ENCODE results near the gene HOXA7.

The HOXA7 gene

DNA sequence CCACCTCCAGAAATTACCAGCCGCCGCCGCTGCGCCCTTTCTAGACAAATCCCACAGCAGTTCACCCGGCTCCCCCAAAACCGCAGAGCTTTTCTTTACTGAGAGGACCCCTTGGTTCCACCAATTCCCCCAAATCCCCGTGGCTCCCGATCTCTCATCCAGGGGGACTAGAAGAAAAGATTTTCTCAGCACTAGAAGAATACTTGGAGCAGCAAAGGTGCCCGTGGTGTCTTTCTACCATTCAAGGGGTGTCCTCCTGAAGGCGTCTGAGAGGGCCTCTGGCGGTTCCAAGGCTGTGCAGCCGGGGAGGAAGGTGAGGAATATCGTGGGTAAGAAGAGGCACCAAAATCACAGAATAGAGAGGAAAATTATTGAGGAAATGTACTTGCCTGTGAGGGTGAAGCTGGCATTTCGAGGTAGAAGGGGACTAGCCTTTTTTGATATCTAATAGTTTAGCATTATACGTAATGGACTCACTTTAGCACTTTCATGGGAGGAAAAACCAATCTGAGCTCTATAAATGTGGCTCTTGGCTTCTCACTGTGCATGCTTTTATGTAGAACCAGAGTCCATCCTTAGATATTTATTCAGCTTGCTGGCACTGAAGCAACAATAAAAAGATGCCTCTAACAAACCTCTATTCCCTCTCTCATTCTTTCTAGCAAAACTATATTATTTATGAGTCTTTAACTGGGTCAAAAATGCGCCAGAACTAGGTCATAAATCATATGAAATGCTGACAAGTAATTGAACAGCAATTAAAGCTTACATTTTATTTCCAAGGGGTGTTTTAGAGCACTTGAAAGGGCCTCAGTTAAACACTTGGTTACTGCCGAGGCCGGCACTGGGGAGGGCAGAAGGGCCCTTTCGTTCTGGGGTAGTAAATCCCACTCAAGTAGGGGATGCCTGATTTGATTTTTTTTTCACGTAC lies 40.2 kb downstream of the HOXA7 start:
- DNase-seq, result no peak

DNA sequence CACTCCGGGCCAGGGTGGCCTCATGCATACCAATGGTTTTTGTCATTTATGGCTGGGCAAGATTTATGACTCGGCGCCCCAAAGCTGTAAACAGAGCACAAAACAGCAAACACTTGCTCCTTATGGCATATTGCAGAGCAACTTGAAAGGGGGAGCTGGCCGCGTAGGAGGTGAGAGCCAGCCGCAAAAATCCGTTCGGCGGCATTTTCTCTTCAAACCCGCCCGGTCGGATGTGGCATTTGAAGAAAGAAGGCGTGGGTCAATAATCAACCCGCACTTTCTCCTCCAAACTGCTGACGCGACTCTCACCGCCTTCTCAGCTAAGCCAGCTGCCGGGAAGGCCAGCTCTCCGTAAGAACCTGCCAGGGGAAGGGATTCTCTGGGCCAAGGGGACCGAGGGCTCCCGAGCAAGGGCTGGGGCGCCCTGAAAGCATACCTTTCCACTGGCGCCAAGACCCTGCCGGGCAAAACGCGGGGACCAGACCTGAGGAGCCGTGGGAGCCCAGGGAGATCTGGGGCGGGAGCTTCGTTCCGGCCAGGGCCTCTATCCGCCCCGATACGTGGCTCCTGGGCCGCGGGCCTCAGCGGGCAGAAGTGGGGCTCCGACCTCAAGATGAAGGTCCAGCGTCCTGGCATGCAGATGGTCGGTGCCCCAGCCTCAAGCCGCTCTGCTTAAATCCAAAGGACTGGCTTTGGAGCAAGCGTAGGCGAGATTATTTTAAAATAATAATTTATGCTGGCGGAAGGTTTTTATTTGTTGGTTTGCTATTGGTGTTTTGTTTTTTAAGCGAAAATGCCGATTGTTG lies 41.1 kb downstream of the HOXA7 start:
- DNase-seq, result no peak

DNA sequence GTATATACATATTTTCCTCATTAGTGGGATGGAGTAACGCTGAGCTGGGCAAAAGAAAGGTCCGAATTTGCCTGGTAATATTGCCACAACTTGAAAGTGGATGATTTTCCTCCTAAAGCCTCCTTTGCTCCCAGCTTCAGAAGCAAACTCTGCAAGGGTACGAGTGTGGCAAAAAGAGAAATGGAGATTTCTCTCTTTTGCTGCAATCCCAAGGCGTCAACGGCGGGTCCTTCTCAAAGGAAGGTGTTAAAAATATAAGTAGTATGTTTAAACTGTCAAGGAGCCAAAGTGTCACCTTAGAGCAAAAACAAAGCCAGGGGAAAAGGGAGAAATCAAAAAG lies 41.6 kb downstream of the HOXA7 start:
- DNase-seq, result no peak

DNA sequence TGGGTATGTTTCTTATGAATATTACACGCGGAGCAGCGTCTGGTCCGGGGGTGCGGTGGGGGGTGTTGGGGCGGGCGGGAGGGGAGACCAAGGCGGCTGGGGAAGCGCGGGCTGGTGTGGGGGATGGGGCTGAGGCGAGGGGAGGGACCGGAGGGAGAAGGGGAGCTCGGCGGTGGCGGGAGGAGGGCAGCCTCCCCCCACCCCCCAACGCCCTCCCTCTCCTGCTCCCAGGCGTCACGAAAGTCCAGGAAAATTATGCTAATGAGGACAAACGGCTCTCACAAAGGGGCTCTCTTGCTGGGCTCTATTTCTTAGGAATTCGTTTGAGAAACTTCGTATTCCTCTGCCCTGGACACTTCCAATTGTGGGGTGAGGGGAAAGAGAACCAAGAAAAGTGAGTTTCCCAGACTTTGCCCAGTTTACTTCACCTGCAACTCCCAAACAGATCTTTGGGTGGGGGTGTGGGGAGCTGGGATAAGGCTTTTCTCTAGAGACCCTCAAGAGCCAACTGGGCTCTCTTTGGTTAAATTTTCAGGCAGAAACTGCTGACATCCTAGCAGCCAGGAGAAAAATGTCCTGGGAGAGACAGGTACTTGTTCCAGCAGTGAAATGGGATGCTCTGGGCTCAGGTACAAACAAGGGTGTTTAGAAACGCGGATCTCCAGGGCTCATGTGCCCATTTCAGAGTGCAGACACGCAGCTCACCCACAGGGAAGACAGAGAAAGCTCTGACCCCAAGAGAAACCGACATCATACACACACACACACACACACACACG lies 42.3 kb downstream of the HOXA7 start:
- no peak for DNase-seq

DNA sequence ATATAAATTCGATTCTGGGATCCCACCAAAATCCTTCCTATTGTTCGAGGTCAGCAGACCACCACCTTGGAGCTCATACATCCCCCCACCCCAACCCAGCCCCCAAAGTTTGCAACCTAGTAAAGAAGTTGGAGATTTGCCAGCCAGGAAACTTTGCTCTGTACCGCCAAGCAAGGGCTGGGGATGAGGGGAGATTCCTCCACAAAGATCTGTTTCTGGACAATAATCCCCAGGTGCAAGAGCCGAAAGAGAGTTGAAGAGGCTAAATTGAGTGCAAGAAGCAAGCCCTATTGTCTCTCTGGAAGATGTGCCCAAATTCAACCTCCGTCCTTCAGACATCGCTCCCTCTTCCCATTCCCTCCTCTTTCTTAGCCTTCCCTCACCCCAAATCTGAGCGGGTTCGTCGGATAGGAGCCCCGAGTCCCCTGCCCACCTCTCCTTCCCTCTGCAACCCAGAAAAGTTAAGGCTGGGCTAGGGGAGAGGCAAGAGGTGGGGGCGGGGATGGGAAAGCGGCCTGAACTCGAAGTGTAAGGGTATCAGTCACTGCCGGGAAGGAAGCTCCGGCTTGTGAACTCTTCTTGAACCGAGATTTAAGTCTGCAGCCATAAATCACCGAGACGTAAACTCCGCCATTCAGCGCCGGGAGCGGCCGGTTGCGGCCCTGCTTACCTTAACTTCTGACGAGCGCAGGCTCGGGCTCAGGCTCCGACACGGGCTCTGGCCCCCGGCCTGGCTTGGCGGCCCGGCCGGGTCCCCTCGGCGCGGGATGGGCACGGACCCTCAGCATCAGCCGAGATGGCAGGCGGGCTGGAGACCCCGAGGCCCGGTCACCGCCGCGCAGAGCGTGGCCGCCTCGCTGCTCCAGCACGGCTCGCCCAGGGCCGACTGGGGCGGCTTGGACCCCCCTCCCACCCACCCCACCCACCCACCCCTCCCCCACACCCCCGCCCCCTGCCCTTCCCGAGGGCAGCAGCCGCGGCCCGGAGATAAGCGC lies 43.2 kb downstream of the HOXA7 start:
- DNase-seq, result no peak

DNA sequence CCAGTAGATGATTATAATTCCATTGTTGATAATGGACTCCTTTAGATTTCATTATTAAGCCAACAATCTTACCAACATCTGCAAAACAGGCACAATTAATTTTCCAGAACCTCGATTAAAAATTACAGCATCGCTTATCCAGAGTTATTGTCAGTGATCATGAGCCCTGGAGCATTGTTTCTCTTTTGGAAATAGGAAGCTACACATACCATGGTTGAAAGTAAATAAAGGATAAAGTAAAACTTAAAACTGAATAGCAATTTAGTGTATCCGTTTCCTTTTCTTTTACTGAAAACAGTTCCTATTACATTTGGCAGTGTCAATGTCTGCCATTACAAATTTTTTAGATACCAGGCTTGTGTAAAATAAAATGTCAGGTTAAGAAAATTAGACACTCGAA lies 44.1 kb downstream of the HOXA7 start:
- no peak for DNase-seq

DNA sequence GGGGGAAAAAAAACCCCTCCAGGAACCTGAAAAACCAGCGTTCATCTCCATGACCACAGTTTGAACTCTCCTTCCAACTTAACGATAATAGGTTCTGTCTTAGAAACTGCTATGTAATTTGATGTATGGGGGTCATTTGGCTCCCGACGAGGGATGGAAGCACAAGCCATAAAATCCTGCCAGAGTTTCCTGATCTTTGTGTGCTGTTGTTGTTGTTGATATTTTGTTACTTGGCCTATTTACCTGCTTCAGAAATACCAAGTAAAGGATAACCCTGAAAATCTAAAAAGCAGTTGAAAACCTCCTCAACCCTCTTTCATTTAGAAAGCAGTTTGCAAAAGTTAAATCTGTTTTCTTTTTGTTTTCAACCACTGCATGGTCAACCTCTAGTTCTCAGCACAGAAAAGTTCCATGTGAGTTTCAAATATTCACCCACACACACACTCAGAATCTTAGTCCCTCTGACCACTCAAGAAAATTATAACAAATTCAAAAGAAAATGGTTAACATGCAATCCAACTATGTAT lies 44.7 kb downstream of the HOXA7 start:
- DNase-seq, result no peak

DNA sequence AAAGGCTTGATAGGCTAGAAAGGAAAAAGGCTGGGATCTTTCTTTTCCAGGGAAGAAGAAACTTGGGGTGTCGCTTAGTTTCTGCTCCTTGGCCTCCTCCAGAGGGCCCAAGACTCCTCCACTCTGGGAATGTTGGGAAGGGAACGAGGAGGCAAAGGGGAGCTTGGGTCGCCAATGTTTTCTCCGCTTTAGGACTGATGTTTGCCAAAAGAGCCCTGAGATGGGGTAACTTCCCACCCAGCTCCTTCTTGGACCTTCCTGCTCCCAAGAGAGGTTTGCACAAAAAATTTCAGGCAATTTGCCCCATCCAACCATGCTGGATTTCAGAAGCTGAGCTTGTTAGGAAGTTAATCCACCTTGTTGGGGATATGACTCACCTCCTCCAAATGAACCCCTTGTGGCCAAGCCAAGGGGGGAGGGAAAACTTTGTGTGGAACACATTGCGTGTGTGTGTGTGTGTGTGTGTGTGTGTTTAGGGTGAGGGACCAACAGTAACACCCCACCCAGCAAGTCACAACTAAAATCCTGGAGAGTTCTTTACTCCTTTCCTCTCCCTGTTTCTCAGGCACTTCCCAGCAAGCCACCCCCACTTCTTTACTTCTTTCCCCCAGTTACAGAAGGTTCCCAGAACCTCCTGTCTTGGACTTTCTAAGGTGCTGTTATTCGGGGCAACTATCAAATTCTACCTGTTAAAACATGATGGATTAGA lies 45.3 kb downstream of the HOXA7 start:
- DNase-seq, result no peak

DNA sequence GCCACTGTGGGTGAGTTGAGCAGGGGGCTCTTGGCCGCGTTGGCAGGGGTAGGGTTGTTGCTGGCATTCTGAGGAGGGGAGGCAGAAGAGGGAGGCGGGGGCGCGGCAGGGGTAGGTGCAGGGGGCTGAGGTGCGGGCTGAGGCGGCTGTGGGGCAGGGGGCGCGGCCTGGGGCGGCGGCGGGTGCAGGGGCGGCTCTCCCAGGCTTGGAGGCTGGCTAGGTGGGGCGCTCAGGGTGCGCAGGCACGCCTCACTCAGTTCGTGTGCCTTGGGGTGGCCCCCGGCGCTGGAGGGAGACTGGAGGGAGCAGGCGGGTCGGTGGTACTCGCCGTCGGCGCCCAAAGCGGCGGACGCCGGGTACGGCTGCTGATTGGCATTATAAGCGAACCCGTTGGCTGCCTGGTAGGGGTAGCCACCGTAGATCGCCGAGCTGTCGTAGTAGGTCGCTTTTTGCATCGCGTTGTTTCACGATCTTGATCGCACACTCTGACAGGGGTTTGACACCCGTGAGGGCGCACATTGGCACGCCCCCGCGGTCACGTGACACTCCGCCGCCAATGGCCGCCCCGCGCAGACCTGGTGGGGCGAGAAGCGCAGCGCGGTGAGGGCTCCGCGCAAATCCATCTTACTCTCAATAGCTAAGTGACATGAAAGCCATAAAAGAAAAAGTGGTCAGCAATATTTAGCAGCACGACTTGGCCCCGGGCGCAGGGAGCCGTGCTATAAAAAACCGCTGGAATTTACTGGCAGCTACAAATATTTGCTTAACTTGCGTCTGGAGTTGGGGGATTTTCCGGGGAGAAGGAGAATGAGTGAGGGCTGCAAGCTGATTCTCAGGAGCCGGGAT lies 46.1 kb downstream of the HOXA7 start:
- no peak for DNase-seq

DNA sequence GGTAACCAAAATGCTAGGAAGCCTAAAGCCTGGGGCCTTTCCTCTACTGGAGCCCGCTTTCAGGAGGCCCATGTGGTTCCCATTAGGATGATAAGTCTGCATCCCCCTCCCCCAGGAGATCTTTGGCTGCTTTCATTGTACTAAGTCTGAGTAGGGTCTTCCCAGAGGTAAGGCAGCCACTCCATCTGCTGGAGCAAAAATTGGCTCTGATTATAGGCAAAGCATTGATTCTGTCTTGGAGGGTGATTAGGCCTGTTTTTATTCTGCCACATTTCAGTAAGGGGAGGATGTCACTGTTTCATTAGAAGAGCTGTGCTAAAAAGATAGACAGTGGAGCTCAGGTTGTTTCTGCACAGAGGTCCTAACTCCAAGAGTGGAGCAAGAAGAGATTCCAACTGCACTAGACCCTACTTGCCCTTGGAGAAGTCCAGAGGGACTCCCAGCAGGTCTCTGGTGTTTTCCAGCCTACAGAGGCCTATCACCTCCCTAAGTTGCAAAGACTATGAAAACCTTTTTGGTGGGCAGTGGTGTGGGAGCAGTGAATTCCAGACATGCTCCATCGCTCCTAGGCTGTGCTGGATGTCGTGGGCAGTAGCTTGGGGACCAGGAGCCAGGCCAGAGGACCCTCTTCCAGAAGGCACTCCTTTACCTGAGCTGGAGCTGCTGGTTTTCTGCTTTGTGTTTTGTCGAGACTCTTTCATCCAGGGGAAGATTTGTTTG lies 46.8 kb downstream of the HOXA7 start:
- DNase-seq, result no peak

DNA sequence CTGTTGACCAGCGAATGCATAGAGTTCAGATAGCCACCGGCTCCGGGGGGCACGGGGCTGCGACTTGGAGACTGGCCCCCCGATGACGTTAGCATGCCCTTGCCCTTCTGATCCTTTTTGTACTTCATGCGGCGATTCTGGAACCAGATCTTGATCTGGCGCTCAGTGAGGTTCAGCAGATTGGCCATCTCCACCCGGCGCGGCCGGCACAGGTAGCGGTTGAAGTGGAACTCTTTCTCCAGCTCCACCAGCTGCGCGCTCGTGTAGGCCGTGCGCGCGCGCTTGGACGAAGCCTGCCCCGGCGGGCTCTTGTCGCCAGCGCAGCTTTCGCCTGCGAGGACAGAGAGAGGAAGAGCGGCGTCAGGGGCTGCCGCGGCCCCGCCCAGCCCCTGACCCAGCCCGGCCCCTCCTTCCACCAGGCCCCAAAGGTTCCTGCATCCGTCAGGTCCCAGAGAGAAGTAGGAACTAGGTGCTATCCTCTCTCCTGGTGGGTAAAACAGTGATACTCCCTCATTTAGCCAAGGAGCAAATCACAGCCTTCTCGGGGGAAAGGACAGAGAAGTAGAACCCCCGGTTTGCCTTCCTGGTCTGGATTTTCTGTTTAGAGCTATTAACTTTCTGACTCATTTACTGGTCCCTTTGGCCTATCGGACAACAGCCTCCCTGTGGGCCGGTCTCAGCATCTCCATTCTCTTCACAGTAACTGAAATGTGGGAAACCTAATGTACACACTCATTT lies 47.9 kb downstream of the HOXA7 start:
- DNase-seq, result no peak

DNA sequence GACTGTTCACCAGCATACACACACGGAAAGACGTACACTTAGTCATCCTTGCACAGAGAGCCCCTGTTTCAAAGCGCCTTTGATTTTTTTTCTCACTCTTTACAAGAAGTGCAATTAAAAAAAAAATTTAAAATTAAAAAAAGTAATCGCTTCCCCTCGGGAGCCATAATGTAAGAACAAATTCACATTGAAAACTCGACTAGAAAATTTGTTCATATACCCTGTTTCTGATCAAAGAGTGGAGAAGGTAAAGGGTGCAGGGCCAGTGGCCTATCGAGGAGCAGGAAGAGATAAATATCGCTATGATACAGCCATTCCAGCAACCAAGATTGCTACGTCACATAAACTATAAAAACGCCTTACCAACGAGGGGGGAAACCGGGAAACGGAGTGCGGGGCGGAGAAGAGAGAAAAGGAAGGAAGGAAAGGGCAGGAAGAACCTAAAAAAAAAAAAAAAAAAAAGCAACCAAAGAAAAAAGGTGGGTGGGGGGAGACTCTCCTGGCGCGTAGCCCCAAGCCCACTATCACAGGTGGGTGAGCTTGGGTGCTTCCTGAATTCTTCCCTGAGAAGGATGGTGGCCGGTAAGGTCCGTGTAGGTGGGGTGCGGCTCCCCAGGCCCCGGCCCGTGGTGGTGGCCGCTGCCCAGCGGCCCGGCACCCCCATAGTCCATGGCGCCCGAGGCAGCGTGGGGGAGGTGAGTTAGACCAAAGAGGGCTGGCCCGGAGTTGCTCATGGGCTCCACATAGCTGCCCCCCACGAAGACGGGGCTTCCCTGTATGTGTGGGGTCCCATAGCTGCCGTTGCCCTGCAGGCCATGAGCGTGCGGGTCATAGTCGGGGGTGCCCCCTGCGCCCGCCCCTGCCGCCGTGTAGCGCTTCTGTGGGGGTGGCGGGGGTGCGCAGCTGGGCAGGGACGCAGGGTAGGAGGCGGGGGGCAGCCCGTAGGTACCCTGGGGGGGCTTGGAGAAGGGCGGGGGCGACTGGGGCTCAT lies 48.8 kb downstream of the HOXA7 start:
- no peak for DNase-seq

DNA sequence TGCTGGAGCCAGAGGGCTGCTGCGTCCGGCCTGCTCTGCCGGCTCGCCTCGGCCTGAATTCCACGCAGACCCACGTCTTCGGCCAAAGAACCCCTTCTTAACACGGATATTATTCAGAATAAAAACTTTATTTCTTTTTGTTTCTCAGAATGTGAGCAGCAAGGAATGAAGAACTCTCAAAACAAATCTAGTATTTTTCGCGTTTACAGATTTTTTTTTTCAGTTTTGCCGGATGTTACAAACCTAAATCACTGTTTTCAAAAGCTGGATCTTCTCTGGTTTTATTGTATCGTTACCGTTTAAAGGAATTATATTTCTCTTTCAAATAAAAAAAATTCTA lies 49.6 kb downstream of the HOXA7 start:
- DNase-seq, result no peak

DNA sequence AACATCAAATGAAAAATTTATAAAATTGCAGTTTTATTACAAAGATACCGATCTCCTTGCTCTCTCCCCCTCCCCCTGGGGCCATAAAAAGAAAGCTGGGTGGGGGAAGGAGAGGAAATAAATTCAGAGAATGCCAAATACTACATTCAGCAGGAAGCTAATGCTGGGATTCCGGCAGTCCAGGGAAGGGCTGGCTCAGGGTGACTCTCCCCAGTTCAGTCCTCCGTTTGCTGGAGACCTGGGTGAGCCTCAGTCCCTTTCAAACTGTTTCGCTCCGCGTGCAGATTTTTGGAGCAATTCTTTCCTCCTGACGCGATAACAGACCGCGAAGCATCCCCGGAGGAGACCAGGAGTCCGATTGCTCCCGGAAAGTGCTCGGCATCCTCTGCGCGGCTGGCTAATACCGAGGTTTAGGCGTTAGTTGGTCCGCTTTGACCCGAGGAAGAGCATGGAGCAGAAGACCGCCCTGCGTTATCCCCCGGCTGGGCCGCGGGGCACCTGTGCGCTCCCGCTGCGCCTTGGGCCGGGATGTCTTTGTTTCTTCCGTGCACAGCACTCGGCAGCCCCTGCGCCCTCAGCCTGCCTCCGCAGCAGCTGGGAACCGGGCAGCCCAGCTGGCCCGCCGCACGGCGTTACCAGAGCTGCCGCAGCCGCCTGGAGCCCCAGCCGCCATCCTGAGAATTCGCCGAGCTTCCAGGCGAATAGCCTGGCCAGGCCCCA lies 50.1 kb downstream of the HOXA7 start:
- no peak for DNase-seq

DNA sequence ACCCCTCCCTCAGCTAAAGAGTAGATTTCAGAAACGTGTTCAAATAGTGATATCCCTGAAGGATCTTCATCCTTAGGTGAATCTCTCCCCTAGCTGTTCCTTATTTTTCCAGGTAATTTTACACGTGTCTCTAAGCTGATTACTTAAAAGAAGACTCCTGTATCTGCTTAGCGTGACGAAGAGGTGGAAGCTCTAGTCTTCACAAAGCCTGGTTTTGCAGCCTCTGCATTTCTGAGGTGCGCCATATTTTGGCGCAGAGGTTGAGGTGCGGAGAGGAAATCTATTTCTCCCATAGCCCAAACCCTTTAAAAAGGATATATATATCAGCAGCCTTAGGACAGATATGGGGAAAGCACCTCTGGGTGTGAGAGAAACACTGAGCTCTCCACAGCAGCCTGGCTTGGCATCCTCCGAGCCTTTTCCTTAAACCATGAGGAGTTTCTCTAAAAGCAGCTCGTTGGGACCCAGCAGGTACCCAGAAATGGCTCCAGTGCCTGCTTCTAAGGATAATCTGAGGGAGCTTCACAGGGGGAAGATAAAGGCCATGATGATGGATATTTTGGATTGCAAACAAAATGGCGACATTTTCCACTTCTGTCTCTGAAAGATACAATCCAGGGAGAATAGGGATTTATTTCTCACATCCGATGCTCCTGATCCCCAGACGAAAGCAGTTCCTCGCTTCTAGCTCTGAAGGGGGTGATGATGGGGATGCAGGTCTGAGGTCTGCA lies 51.0 kb downstream of the HOXA7 start:
- DNase-seq, result no peak
